NB4 (cell line): ENCODE results near the gene TSSK6.

Experiments
- DNase-seq: peaks from one replicate; pipeline ENCODE4 v3.0.0; 2010; ENCODE audit warnings: low read depth
- H3K4me3 ChIP-seq: one replicate; pipeline ENCODE4 v1.5.1; 2011; ENCODE audit warnings: mild to moderate bottlenecking, low read depth, low read length, moderate library complexity
- CTCF ChIP-seq: IDR thresholded peaks from one replicate; pipeline ENCODE4 v1.5.1; 2012; ENCODE audit warnings: low read depth, low read length
- MAX ChIP-seq: IDR thresholded peaks from 2 replicates; pipeline ENCODE4 v1.6.1; 2011; ENCODE audit warnings: low read depth, low read length
- MYC ChIP-seq: IDR thresholded peaks from 2 replicates; pipeline ENCODE4 v1.6.1; 2011; ENCODE audit warnings: low read depth, low read length
- POLR2A ChIP-seq: IDR thresholded peaks from 2 replicates; pipeline ENCODE4 v1.6.1; 2011; ENCODE audit warnings: mild to moderate bottlenecking; ENCODE audit not compliant: insufficient read length; ENCODE audit errors: extremely low read depth

The TSSK6 gene

DNA sequence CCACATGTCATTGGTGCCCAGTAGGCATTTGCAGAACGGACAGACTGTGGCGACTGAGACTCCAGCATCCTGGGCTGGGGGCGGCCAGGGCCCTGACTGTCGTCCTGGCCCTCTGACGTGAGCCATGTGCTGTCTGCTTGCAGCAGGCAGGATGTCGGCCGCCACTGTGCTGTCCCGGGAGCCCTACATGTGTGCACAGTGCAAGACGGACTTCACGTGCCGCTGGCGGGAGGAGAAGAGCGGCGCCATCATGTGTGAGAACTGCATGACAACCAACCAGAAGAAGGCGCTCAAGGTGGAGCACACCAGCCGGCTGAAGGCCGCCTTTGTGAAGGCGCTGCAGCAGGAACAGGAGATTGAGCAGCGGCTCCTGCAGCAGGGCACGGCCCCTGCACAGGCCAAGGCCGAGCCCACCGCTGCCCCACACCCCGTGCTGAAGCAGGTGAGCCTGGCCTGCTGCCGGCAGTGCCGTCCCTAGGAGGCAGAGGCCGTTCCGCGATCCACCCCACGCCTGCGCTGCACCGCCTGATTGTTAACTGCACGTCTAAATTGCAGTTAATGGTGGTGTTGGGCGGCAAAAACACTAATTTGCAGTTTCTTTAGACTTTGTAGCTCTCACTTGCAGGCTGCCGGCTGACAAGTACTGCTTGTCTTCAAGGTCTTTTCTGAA, 14.2 kb downstream of the TSSK6 start:
- no peak overlapping the region for H3K4me3 ChIP-seq
- no peak for DNase-seq
- TF ChIP-seq POLR2A, result no peak
- no peak for TF ChIP-seq CTCF
- no peak for TF ChIP-seq MAX
- TF ChIP-seq MYC, result no peak

- TF ChIP-seq POLR2A (no peak), CTCF (no peak), MYC (no peak), MAX (no peak)
- H3K4me3 ChIP-seq, result no peak overlapping the region
- DNase-seq, result no peak
These were observed 15.9 kb downstream of the TSSK6 start for GRCh38 chr19:19499272-19499995.

- no peak overlapping the region for H3K4me3 ChIP-seq
- DNase-seq, result no peak
- TF ChIP-seq MAX (no peak), MYC (no peak), CTCF (no peak), POLR2A (no peak)
These were observed 16.9 kb downstream of the TSSK6 start for GRCh38 chr19:19498255-19498991.

DNA sequence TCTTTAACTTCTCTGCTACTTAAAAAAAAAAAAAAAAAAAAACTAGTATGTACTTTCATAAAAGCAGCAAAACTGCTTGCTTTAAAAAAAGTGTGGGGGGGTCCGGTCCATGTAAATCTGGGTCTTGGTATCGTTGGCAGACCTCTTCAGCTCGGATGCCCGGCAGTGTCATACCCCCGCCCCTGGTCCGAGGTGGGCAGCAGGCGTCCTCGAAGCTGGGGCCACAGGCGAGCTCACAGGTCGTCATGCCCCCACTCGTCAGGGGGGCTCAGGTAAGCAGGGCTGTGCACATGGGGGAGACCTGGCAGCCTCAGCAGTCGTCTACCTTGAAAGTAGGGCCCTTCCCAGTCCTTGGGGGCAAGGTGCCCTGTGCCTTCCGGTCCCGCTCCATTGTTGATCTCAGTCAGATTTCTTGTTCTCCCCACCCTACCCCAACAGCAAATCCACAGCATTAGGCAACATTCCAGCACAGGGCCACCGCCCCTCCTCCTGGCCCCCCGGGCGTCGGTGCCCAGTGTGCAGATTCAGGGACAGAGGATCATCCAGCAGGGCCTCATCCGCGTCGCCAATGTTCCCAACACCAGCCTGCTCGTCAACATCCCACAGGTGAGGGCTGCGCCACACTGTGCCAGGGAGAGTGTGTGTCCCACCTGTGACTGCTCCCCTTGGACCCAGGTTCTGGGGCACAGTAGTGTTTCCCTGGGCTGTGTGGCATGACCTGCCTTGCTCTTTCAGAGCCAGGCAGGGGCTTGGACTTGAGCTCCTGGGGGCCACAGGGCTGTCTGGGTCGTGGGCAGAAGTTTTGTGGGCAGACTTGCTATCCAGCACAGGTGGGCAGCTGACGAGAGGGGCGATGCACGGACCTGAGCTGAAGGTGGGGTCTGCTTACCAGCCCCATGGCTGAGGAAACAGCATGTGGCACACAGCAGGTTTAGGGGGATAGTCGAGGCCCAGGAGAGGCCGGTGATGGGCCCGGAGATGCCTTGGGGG, 19.4 kb downstream of the TSSK6 start:
- no peak for TF ChIP-seq POLR2A
- no peak for TF ChIP-seq MAX
- no peak for TF ChIP-seq CTCF
- no peak for TF ChIP-seq MYC
- no peak for DNase-seq
- no peak overlapping the region for H3K4me3 ChIP-seq

DNA sequence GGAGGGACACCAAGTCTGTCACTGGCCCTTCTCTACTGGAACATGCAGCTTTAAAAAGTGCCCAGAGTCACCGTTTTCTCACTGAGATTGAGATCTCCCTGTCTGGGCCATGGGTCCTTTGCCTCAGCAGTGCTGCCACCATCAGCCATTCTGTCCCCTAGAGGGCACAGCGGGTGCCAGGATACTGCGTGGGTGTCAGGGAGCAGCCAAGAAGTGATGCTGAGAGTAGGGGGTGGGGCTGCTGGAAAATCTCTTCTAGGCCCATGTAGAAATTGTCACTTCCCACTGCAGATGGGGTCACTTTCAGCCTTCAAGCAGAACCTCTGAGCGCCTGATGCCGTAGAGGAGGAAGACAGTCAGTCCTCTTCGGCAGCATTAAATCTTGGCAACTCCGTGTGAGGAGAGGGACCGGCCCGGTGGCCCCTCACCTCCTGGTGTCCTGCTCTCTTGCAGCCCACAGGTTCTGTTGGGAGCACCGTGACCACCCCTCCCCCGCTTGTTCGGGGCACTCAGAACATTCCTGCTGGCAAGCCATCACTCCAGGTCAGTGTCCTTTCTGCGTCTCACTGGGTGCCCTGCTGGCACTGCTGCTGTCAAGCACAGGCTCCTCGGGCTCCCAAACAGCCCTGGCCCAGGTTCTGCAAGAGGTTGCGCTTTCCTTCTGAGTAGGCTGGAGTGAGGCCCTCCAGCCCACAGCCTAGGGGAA, 21.4 kb downstream of the TSSK6 start:
- H3K4me3 ChIP-seq, result no peak overlapping the region
- TF ChIP-seq CTCF (no peak), MYC (no peak), MAX (no peak), POLR2A (no peak)
- no peak for DNase-seq
